Activated CD4-positive, CD25-positive, alpha-beta regulatory T cell treated with anti-CD3 and anti-CD28 coated beads, Interleukin-2, amount 50 U/mL, for 16 hours (primary cell): ENCODE measurements around the gene ACOXL.
A peak's percentile ranks its signal among the peaks of the same experiment; 100 is the strongest.
"Not testable (repeated sequence)": the region's sequence is repeated elsewhere in the genome, so short reads cannot be mapped to it uniquely, and the experiment has no call there.

ENCODE experiments used
- DNase-seq: peaks from one replicate; pipeline ENCODE4 v3.0.0-alpha.2; 2020; ENCODE audit warnings: low read depth, low spot score

The ACOXL gene

GRCh38 chr2:110855841-110856240, 123.5 kb downstream of the ACOXL start:
- DNase-seq, result not testable (repeated sequence)

- peak; percentile 28 for DNase-seq
These were observed 125.9 kb downstream of the ACOXL start for GRCh38 chr2:110858135-110858725.

- no peak for DNase-seq
These were observed 126.8 kb downstream of the ACOXL start for GRCh38 chr2:110858993-110859701.

- no peak for DNase-seq
These were observed 128.3 kb downstream of the ACOXL start for GRCh38 chr2:110860630-110861029.

- no peak for DNase-seq
These were observed 129.4 kb downstream of the ACOXL start for GRCh38 chr2:110861616-110862260.

GRCh38 chr2:110863726-110864125, 131.4 kb downstream of the ACOXL start:
- no peak for DNase-seq

GRCh38 chr2:110864176-110864575, 131.8 kb downstream of the ACOXL start:
- DNase-seq, result no peak

- no peak for DNase-seq
These were observed 132.4 kb downstream of the ACOXL start for GRCh38 chr2:110864731-110865130.

- DNase-seq, result no peak
These were observed 132.8 kb downstream of the ACOXL start for GRCh38 chr2:110865188-110865587.

- DNase-seq, result no peak
These were observed 133.7 kb downstream of the ACOXL start for GRCh38 chr2:110866045-110866444.

GRCh38 chr2:110866466-110866865, 134.1 kb downstream of the ACOXL start:
- peak; percentile 19 for DNase-seq

GRCh38 chr2:110867078-110867477, 134.7 kb downstream of the ACOXL start:
- DNase-seq, result no peak

- DNase-seq, result no peak
These were observed 136.6 kb downstream of the ACOXL start for GRCh38 chr2:110868971-110869370.

GRCh38 chr2:110869472-110870446, 137.4 kb downstream of the ACOXL start:
- no peak for DNase-seq

GRCh38 chr2:110870545-110870944, 138.2 kb downstream of the ACOXL start:
- no peak for DNase-seq

GRCh38 chr2:110871637-110872036, 139.3 kb downstream of the ACOXL start:
- no peak for DNase-seq

GRCh38 chr2:110872521-110872920, 140.1 kb downstream of the ACOXL start:
- DNase-seq, result no peak

GRCh38 chr2:110873056-110873502, 140.7 kb downstream of the ACOXL start:
- DNase-seq, result no peak

- no peak for DNase-seq
These were observed 141.5 kb downstream of the ACOXL start for GRCh38 chr2:110873597-110874452.

- no peak for DNase-seq
These were observed 142.3 kb downstream of the ACOXL start for GRCh38 chr2:110874453-110875383.
